ENCODE data around the gene POLR2B.

POLR2B gene

DNA sequence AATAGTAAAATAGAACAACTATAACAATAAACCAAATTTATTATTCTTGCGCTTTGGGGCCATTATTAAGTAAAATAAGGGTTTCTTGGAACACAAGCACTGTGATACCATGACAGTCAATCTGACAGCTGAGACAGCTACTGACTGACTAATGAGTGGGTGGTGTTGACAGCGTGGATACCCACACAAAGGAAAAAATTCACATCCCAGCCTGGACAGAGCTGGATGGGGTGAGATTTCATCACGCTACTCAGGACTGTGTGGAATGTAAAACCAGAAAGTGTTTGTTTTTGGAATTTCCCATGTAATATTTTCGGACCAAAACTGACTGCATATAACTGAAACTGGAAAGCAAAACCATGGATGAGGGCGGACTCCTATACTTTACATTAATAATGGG, 82.7 kb downstream of the POLR2B start:
- no CpG with 5 or more reads among the region's 5 CpGs for WGBS (ENCODE audit: insufficient coverage)
- Histone ChIP-seq H3K4me1 (ENCODE audit: control extremely low read depth in 1 of 4, control insufficient read depth in 4 of 4, insufficient read depth in 4 of 4, low read length in 3 of 4) (peaks cover 0 to 2% (median 0%) of the 10 kb centered on the region in 4 experiments), H3K36me3 (ENCODE audit: control insufficient read depth in 4 of 4, insufficient read depth in 4 of 4, low read length in 3 of 4) (peaks cover 0 to 14% (median 6%) of the 10 kb centered on the region in 4 experiments), H3K4me3 (ENCODE audit: control insufficient read depth in 1 of 7, extremely low read depth in 1 of 7, insufficient read depth in 4 of 7, low read depth in 2 of 7, low read length in 6 of 7) (no peak overlapping the region), H3K27ac (ENCODE audit: insufficient read depth in 1 of 2, low read depth in 1 of 2, low read length in 2 of 2, poor library complexity in 1 of 2, severe bottlenecking in 2 of 2) (no peak overlapping the region), H3K9me3 (ENCODE audit: control extremely low read depth in 1 of 5, control insufficient read depth in 4 of 5, insufficient read depth in 2 of 5, low read depth in 1 of 5, low read length in 4 of 5) (no peaks in the 10 kb centered on the region), H3K27me3 (replicated peaks in 2 of 5; ENCODE audit: control insufficient read depth in 4 of 5, insufficient read depth in 5 of 5, low read length in 4 of 5) (no peaks in the 10 kb centered on the region)
- DNase-seq: no peak
- CTCF ChIA-PET: no interaction called here
- POLR2A ChIA-PET: no interaction called here

DNA sequence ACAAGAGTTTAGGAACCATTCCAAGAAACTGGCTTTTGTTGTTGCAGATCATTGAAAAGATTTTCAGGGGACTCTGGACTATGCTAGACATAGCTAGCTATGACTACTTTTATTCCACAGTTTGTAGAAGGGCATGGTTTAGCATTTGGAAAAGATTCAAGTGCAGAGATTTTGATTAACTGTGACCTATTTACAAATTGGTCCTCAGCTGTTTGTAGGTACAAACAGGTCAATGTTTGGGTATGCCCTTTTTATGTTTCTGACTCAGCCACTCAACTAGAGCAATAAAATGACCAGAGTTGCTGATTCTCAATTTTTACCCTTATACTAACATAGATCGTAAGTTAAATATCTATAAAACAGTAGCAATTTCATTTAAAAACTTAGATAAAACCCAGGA, 84.8 kb downstream of the POLR2B start:
- Histone ChIP-seq H3K27me3 (replicated peaks in 2 of 5; ENCODE audit: control insufficient read depth in 4 of 5, insufficient read depth in 5 of 5, low read length in 4 of 5) (no peaks in the 10 kb centered on the region), H3K36me3 (ENCODE audit: control insufficient read depth in 4 of 4, insufficient read depth in 4 of 4, low read length in 3 of 4) (peaks cover 0 to 9% (median 4%) of the 10 kb centered on the region in 4 experiments), H3K9me3 (ENCODE audit: control extremely low read depth in 1 of 5, control insufficient read depth in 4 of 5, insufficient read depth in 2 of 5, low read depth in 1 of 5, low read length in 4 of 5) (no peaks in the 10 kb centered on the region), H3K27ac (ENCODE audit: insufficient read depth in 1 of 2, low read depth in 1 of 2, low read length in 2 of 2, poor library complexity in 1 of 2, severe bottlenecking in 2 of 2) (no peak overlapping the region), H3K4me1 (ENCODE audit: control extremely low read depth in 1 of 4, control insufficient read depth in 4 of 4, insufficient read depth in 4 of 4, low read length in 3 of 4) (peaks cover 0 to 2% (median 0%) of the 10 kb centered on the region in 4 experiments), H3K4me3 (ENCODE audit: control insufficient read depth in 1 of 7, extremely low read depth in 1 of 7, insufficient read depth in 4 of 7, low read depth in 2 of 7, low read length in 6 of 7) (no peak overlapping the region)
- no CpG with 5 or more reads among the region's 1 CpG for WGBS (ENCODE audit: insufficient coverage)
- DNase-seq: no peak
- ChIA-PET CTCF (no interaction called here), POLR2A (no interaction called here)

GRCh38 chr4:57064120-57064519, 85.4 kb downstream of the POLR2B start:
- Histone ChIP-seq H3K27ac (ENCODE audit: insufficient read depth in 1 of 2, low read depth in 1 of 2, low read length in 2 of 2, poor library complexity in 1 of 2, severe bottlenecking in 2 of 2) (no peak overlapping the region), H3K4me3 (ENCODE audit: control insufficient read depth in 1 of 7, extremely low read depth in 1 of 7, insufficient read depth in 4 of 7, low read depth in 2 of 7, low read length in 6 of 7) (no peak overlapping the region), H3K4me1 (ENCODE audit: control extremely low read depth in 1 of 4, control insufficient read depth in 4 of 4, insufficient read depth in 4 of 4, low read length in 3 of 4) (peaks cover 0 to 2% (median 0%) of the 10 kb centered on the region in 4 experiments), H3K27me3 (replicated peaks in 2 of 5; ENCODE audit: control insufficient read depth in 4 of 5, insufficient read depth in 5 of 5, low read length in 4 of 5) (no peaks in the 10 kb centered on the region), H3K9me3 (ENCODE audit: control extremely low read depth in 1 of 5, control insufficient read depth in 4 of 5, insufficient read depth in 2 of 5, low read depth in 1 of 5, low read length in 4 of 5) (no peaks in the 10 kb centered on the region), H3K36me3 (ENCODE audit: control insufficient read depth in 4 of 4, insufficient read depth in 4 of 4, low read length in 3 of 4) (peaks cover 0 to 9% (median 4%) of the 10 kb centered on the region in 4 experiments)
- CTCF ChIA-PET: interaction anchor here (0.7 to 0.8 kb wide), 2 partner anchors 30 to 48 kb away, joined by 3 read pairs; no protein-coding TSS in a partner anchor
- WGBS (ENCODE audit: insufficient coverage): 75% methylated on average over 1 of the region's 2 CpGs
- DNase-seq: no peak
- POLR2A ChIA-PET: no interaction called here

GRCh38 chr4:57064811-57065711, 86.4 kb downstream of the POLR2B start:
- no peaks in the 10 kb centered on the region for H3K27me3 ChIP-seq (replicated peaks in 2 of 5; ENCODE audit: control insufficient read depth in 4 of 5, insufficient read depth in 5 of 5, low read length in 4 of 5)
- DNase-seq: no peak
- peaks cover 0 to 2% (median 0%) of the 10 kb centered on the region in 4 experiments for H3K4me1 ChIP-seq (ENCODE audit: control extremely low read depth in 1 of 4, control insufficient read depth in 4 of 4, insufficient read depth in 4 of 4, low read length in 3 of 4)
- H3K36me3 ChIP-seq (ENCODE audit: control insufficient read depth in 4 of 4, insufficient read depth in 4 of 4, low read length in 3 of 4): peaks cover 0 to 13% (median 4%) of the 10 kb centered on the region in 4 experiments
- CTCF ChIA-PET: interaction anchor here (0.7 to 1.3 kb wide), 3 partner anchors 29 to 99 kb away, joined by 3 to 4 read pairs (median 3); no protein-coding TSS in a partner anchor
- no peak overlapping the region for H3K27ac ChIP-seq (ENCODE audit: insufficient read depth in 1 of 2, low read depth in 1 of 2, low read length in 2 of 2, poor library complexity in 1 of 2, severe bottlenecking in 2 of 2)
- POLR2A ChIA-PET: no interaction called here
- 92% methylated on average over 16 of the region's 20 CpGs for WGBS (ENCODE audit: insufficient coverage)
- H3K4me3 ChIP-seq (ENCODE audit: control insufficient read depth in 1 of 7, extremely low read depth in 1 of 7, insufficient read depth in 4 of 7, low read depth in 2 of 7, low read length in 6 of 7): no peak overlapping the region
- no peaks in the 10 kb centered on the region for H3K9me3 ChIP-seq (ENCODE audit: control extremely low read depth in 1 of 5, control insufficient read depth in 4 of 5, insufficient read depth in 2 of 5, low read depth in 1 of 5, low read length in 4 of 5)

- no peaks in the 10 kb centered on the region for H3K27me3 ChIP-seq (replicated peaks in 2 of 5; ENCODE audit: control insufficient read depth in 4 of 5, insufficient read depth in 5 of 5, low read length in 4 of 5)
- no peak overlapping the region for H3K27ac ChIP-seq (ENCODE audit: insufficient read depth in 1 of 2, low read depth in 1 of 2, low read length in 2 of 2, poor library complexity in 1 of 2, severe bottlenecking in 2 of 2)
- H3K36me3 ChIP-seq (ENCODE audit: control insufficient read depth in 4 of 4, insufficient read depth in 4 of 4, low read length in 3 of 4): peaks cover 0 to 13% (median 4%) of the 10 kb centered on the region in 4 experiments
- H3K9me3 ChIP-seq (ENCODE audit: control extremely low read depth in 1 of 5, control insufficient read depth in 4 of 5, insufficient read depth in 2 of 5, low read depth in 1 of 5, low read length in 4 of 5): no peaks in the 10 kb centered on the region
- H3K4me3 ChIP-seq (ENCODE audit: control insufficient read depth in 1 of 7, extremely low read depth in 1 of 7, insufficient read depth in 4 of 7, low read depth in 2 of 7, low read length in 6 of 7): no peak overlapping the region
- H3K4me1 ChIP-seq (ENCODE audit: control extremely low read depth in 1 of 4, control insufficient read depth in 4 of 4, insufficient read depth in 4 of 4, low read length in 3 of 4): peaks cover 0 to 5% (median 0%) of the 10 kb centered on the region in 4 experiments
- CTCF ChIA-PET: interaction anchor here (1.3 kb wide), 1 partner anchor 98 kb away, joined by 4 read pairs; no protein-coding TSS in a partner anchor
- no peak for DNase-seq
- WGBS (ENCODE audit: insufficient coverage): 93% methylated on average over 3 of the region's 5 CpGs
- POLR2A ChIA-PET: no interaction called here
These were observed 87.2 kb downstream of the POLR2B start for GRCh38 chr4:57065730-57066482.

GRCh38 chr4:57068237-57068981, 89.7 kb downstream of the POLR2B start:
- DNase-seq: no peak
- Histone ChIP-seq H3K4me3 (ENCODE audit: control insufficient read depth in 1 of 7, extremely low read depth in 1 of 7, insufficient read depth in 4 of 7, low read depth in 2 of 7, low read length in 6 of 7) (no peak overlapping the region), H3K4me1 (ENCODE audit: control extremely low read depth in 1 of 4, control insufficient read depth in 4 of 4, insufficient read depth in 4 of 4, low read length in 3 of 4) (peaks cover 0 to 8% (median 0%) of the 10 kb centered on the region in 4 experiments), H3K36me3 (ENCODE audit: control insufficient read depth in 4 of 4, insufficient read depth in 4 of 4, low read length in 3 of 4) (peaks cover 0 to 13% (median 4%) of the 10 kb centered on the region in 4 experiments), H3K9me3 (ENCODE audit: control extremely low read depth in 1 of 5, control insufficient read depth in 4 of 5, insufficient read depth in 2 of 5, low read depth in 1 of 5, low read length in 4 of 5) (no peaks in the 10 kb centered on the region), H3K27ac (ENCODE audit: insufficient read depth in 1 of 2, low read depth in 1 of 2, low read length in 2 of 2, poor library complexity in 1 of 2, severe bottlenecking in 2 of 2) (no peak overlapping the region), H3K27me3 (replicated peaks in 2 of 5; ENCODE audit: control insufficient read depth in 4 of 5, insufficient read depth in 5 of 5, low read length in 4 of 5) (no peaks in the 10 kb centered on the region)
- WGBS (ENCODE audit: insufficient coverage): 88% methylated on average over 5 of the region's 8 CpGs
- CTCF ChIA-PET: no interaction called here
- POLR2A ChIA-PET: no interaction called here
